ENCODE measurements around the gene PTX3.

The PTX3 gene

DNA sequence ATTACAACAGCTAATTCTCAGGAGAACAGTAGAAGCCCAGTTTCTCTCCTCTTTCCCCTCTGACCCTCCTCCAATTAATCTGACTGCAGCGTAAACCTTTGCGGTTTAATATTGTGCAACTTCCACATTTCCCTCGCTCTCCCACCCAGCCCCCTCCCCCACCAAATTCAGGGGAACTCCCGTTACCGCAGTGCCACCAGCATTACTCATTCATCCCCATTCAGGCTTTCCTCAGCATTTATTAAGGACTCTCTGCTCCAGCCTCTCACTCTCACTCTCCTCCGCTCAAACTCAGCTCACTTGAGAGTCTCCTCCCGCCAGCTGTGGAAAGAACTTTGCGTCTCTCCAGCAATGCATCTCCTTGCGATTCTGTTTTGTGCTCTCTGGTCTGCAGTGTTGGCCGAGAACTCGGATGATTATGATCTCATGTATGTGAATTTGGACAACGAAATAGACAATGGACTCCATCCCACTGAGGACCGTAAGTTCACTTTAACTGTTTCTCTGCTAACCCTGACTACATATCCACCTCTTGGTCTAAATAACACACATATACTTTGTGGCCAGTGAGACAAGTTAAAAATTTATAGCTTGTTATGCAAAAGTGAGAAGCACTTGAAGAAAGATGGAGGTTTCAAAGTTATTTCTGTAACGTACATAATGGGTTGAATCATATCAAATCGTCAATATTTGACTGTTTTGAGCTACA, at the start of gene PTX3:
PTX3 (plus strand) TSS at position 268 of the 709 bp plus-strand sequence; CDS start at position 352, 84 bp downstream.
- DNase-seq = peak; percentile 3 to 4

GRCh38 chr3:157387708-157388435, 48.8 kb upstream of the PTX3 start:
- TF ChIP-seq POLR2A (IDR thresholded peaks at IDR 0.05; ENCODE audit: low read length) (no peak), GATA1 (IDR thresholded peaks at IDR 0.05; ENCODE audit: low read depth, low read length) (no peak)
- DNase-seq = no peak

More for the DNA sequence above, at the start of gene PTX3:
- TF ChIP-seq GATA1 (IDR thresholded peaks at IDR 0.05; ENCODE audit: low read depth, low read length) = no peak
- TF ChIP-seq POLR2A (IDR thresholded peaks at IDR 0.05; ENCODE audit: low read length) = no peak

GRCh38 chr3:157388976-157389375, 47.7 kb upstream of the PTX3 start:
- no peak for DNase-seq
- TF ChIP-seq POLR2A (IDR thresholded peaks at IDR 0.05; ENCODE audit: low read length) (no peak), GATA1 (IDR thresholded peaks at IDR 0.05; ENCODE audit: low read depth, low read length) (no peak)

DNA sequence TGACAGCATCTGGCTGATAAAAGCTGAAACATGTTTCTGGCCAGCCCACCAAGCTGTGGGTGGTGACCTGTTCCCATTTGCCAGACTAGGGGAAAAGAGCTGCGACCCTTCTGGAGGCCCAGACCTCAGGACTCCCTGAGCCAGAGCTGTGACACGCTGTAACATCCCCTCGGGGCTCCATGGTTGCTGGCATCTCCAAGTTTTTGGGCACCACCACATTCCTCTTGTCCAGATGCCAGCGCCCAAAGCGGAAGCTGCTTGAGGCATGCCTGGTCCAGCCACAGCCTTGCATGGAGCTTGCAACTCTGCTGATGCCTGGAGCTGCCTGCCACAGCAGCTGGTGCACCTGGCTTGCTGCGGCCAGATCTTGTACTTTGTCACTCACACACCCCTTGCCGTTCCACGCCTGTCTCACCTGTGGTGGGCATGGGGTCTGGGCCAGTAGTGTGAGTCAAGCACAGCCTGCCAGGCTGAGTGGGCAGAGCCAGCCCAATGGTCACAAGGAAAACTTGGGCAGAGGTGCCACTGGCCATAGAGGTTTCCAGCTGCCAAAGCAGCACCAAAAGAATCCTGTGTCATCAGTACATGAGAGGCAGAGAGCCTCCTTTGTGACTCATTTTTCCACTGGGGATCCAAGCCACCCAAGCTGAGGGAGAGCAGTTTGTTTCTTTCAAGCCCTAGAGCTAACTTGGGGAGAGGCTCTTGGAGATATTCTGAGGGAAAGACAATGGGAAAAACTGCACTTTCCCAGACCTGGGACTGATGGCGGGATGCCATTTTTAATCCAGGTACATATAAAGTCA, 45.7 kb upstream of the PTX3 start:
- no peak for TF ChIP-seq GATA1 (IDR thresholded peaks at IDR 0.05; ENCODE audit: low read depth, low read length)
- TF ChIP-seq POLR2A (IDR thresholded peaks at IDR 0.05; ENCODE audit: low read length) = no peak
- no peak for DNase-seq

DNA sequence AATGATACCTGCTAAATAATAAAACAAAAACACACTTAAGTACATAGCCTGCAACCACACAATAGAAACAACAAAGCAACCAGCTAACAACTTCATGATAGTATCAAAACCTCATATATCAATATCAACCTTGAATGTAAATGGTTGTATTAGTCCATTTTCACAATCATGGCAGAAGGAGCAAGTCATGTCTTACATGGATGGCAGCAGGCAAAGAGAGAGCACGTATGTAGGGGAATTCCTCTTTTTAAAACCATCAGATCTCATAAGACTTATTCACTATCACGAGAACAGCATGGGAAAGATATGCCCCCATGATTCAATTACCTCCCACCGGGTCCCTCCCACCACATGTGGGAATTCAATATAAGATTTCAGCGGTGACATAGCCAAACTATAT, 44.5 kb upstream of the PTX3 start:
- no peak for TF ChIP-seq POLR2A (IDR thresholded peaks at IDR 0.05; ENCODE audit: low read length)
- no peak for TF ChIP-seq GATA1 (IDR thresholded peaks at IDR 0.05; ENCODE audit: low read depth, low read length)
- no peak for DNase-seq

DNA sequence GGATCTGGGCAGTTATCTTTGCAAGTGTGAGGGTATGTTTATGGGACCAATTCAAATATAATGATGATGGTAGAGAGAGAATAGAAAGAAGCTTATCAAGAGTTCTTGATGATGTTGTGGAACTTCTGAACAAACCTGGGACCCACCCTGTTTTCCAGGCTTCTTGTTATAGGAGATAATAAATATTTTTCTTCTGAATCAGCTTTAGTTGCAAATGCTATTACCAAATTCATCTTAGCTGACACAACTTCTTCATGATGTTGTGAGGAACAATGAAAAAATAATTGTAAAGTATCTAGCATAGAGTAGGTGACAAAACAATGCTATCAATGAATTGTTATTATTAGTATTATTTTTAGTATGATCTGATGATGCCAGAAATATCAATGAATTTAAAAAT, 43.5 kb upstream of the PTX3 start:
- DNase-seq = no peak

GRCh38 chr3:157394411-157394810, 42.2 kb upstream of the PTX3 start:
- DNase-seq = no peak
- no peak for TF ChIP-seq GATA1 (IDR thresholded peaks at IDR 0.05; ENCODE audit: low read depth, low read length)
- no peak for TF ChIP-seq POLR2A (IDR thresholded peaks at IDR 0.05; ENCODE audit: low read length)

More for the DNA sequence above, 43.5 kb upstream of the PTX3 start:
- TF ChIP-seq POLR2A (IDR thresholded peaks at IDR 0.05; ENCODE audit: low read length) (no peak), GATA1 (IDR thresholded peaks at IDR 0.05; ENCODE audit: low read depth, low read length) (no peak)

GRCh38 chr3:157398598-157398997, 38.1 kb upstream of the PTX3 start:
- TF ChIP-seq POLR2A (IDR thresholded peaks at IDR 0.05; ENCODE audit: low read length) (no peak), GATA1 (IDR thresholded peaks at IDR 0.05; ENCODE audit: low read depth, low read length) (no peak)
- DNase-seq = peak; percentile 2 to 3

- TF ChIP-seq GATA1 (IDR thresholded peaks at IDR 0.05; ENCODE audit: low read depth, low read length) (no peak), POLR2A (IDR thresholded peaks at IDR 0.05; ENCODE audit: low read length) (no peak)
- no peak for DNase-seq
Observed at GRCh38 chr3:157404381-157404780, 32.3 kb upstream of the PTX3 start.

- TF ChIP-seq GATA1 (IDR thresholded peaks at IDR 0.05; ENCODE audit: low read depth, low read length) = no peak
- DNase-seq = no peak
Observed at GRCh38 chr3:157405457-157405856, 31.2 kb upstream of the PTX3 start.

DNA sequence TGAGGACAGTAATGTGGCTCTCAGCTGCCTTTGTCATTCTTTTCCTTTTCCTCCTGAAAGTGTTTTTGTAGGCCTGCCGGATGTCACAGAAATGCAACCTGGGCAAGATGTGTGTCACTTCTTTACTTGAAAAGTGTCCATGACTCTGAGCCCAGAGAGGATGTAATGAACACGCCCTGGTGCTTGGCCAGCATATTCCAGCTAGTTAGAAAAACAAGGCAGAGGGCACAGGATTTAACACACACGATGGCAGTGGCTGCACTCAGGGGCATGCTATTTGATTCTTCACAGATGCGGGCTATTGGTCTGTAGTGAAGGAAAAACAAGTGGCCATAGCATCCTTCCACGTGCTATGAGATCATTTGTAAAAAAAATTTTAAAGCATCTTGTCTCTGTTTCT, 30.3 kb upstream of the PTX3 start:
- no peak for DNase-seq
- no peak for TF ChIP-seq POLR2A (IDR thresholded peaks at IDR 0.05; ENCODE audit: low read length)
- TF ChIP-seq GATA1 (IDR thresholded peaks at IDR 0.05; ENCODE audit: low read depth, low read length) = no peak

- TF ChIP-seq GATA1 (IDR thresholded peaks at IDR 0.05; ENCODE audit: low read depth, low read length) (no peak), POLR2A (IDR thresholded peaks at IDR 0.05; ENCODE audit: low read length) (no peak)
- no peak for DNase-seq
Observed at GRCh38 chr3:157407769-157408168, 28.9 kb upstream of the PTX3 start.

GRCh38 chr3:157408499-157409149, 28.0 kb upstream of the PTX3 start:
- DNase-seq = no peak
- TF ChIP-seq POLR2A (IDR thresholded peaks at IDR 0.05; ENCODE audit: low read length) = no peak
- TF ChIP-seq GATA1 (IDR thresholded peaks at IDR 0.05; ENCODE audit: low read depth, low read length) = no peak

DNA sequence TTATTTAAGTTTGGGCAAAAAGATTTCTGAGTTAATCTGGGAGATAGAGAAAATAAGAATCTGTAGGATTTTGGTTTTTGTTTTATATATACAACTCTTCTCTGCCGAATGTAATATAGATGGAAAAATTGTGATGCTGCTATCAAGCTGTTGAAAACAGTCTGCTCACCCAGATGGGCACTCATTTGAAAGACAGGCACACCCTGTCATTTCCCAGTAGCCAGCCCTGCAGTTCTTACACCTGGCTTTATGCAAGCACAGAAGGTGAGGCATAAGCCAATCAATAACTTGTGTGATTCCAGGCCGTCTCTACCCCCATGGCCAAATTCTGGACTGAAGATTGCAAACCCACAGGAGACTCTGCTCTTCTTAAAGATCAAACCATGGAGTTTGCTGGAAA, 27.1 kb upstream of the PTX3 start:
- TF ChIP-seq GATA1 (IDR thresholded peaks at IDR 0.05; ENCODE audit: low read depth, low read length) = no peak
- no peak for TF ChIP-seq POLR2A (IDR thresholded peaks at IDR 0.05; ENCODE audit: low read length)
- no peak for DNase-seq
